ENCODE data around the gene CTXND1. TPM values are rescaled to one million over a fixed set of nuclear protein-coding genes. Genes with fewer than 3 reads are reported as not detected.

CTXND1 gene
- total RNA-seq, 2 experiments from 2014 or later = not detected

DNA sequence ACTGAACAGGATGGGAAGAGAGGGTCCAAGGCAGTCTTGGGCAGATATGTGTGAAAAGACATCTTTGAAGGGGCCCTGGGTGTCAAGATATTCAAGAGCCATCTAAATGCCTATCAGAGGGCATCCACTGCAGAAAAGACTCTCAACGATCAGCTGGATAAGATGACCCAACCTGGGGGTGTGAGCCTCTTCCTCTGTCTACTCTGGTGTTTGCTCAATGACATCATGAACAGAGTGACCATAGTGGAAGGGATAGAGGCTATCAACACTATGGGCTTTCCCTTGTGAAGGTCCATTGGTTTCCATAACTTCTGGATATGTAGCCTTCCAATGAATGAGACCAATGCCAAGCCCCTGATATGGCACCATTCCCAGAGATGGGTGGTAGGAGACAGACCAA, 57.1 kb downstream of the CTXND1 start:
- POLR2A ChIA-PET = no interaction called here
- H3K4me1 Mint-ChIP-seq = no peaks in the 10 kb centered on the region

DNA sequence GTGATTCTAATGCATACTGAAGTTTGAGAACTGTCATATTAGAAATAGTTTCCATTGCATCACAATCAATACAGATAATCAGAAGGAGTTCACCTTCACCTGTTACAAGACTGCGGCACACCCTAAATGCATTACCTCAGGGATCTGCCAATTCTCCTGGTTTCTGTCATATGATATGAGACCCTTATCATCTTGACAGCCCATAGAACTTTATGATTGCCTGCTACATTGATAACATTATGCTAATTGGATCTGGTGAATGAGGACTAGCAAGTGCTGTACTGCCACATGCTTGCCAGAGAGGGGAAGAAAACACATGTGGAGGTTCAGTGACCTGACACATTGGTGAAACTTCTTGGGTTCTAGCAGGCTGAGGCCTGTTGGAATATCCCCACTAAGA, 57.8 kb downstream of the CTXND1 start:
- H3K27me3 Mint-ChIP-seq = peaks cover 3% of the 10 kb centered on the region
- H3K4me3 Mint-ChIP-seq = no peak overlapping the region
- H3K27ac Mint-ChIP-seq = no peak overlapping the region
- CTCF ChIA-PET = no interaction called here
- no peaks in the 10 kb centered on the region for H3K9me3 Mint-ChIP-seq
- H3K4me1 Mint-ChIP-seq = no peaks in the 10 kb centered on the region
- no peaks in the 10 kb centered on the region for H3K36me3 Mint-ChIP-seq (ENCODE audit: low read depth)
- POLR2A ChIA-PET = no interaction called here
- no peak for DNase-seq

More for the DNA sequence above, 57.1 kb downstream of the CTXND1 start:
- no peak for DNase-seq
- H3K4me3 Mint-ChIP-seq = no peak overlapping the region
- no peaks in the 10 kb centered on the region for H3K9me3 Mint-ChIP-seq
- no peaks in the 10 kb centered on the region for H3K36me3 Mint-ChIP-seq (ENCODE audit: low read depth)
- H3K27me3 Mint-ChIP-seq = peaks cover 3% of the 10 kb centered on the region
- CTCF ChIA-PET = no interaction called here
- no peak overlapping the region for H3K27ac Mint-ChIP-seq

DNA sequence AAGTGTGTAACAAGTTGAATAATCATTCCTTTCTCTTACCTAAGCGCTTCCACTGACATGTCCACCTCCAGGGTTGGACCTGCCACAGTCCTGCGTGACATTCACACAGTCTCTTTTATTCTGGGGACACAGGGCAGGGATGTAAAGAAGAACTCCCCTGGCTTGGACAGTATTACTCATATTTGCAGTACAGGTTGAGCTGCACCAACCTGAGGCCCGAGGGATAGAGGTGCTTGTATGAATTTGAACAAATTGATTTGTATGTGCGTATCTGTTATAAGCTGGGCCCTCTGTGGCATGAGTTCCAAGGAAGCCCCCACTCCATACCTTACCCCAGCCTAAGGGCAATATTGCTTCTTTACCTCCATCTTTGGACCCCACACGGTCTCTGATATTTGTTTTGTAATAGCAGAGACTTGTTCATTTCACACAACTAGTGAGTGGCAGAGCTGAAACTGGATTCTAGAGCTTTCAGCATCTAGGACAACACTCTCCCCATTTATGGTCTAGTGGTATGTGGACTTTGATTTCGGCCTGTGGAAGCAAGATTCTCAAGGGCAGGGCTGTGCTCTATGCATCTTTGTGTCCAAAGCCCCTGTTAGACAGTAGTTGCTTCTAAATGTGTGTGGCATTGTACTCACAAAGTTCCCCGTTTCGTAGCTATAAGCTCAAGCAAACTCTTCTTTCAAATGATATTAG, 60.0 kb downstream of the CTXND1 start:
- no peaks in the 10 kb centered on the region for H3K4me1 Mint-ChIP-seq
- H3K27me3 Mint-ChIP-seq = no peaks in the 10 kb centered on the region
- ChIA-PET POLR2A (no interaction called here), CTCF (no interaction called here)
- no peak overlapping the region for H3K27ac Mint-ChIP-seq
- no peaks in the 10 kb centered on the region for H3K9me3 Mint-ChIP-seq
- DNase-seq = no peak
- H3K36me3 Mint-ChIP-seq (ENCODE audit: low read depth) = peaks cover 9% of the 10 kb centered on the region
- no peak overlapping the region for H3K4me3 Mint-ChIP-seq

DNA sequence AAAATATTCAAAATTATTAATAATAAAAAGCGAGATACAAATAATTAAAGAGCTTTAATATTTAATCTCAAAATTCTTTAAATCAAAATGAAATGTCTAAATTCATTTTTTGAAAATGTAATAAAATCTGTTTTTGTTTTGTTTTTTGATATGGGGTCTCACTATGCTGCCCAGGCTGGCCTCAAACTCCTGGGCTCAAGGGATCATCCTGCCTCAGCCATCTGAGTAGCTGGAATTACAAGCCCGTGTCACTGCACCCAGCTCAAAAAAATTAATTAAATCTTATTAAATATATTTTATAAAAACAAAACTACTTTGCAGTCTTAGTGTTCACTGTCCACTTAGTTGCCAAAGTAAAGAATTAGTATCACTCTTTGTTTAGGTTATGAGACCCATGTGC, 60.8 kb downstream of the CTXND1 start:
- Mint-ChIP-seq H3K27me3 (no peaks in the 10 kb centered on the region), H3K36me3 (ENCODE audit: low read depth) (peaks cover 16% of the 10 kb centered on the region), H3K4me3 (no peak overlapping the region), H3K4me1 (no peaks in the 10 kb centered on the region), H3K27ac (no peak overlapping the region), H3K9me3 (no peaks in the 10 kb centered on the region)
- ChIA-PET CTCF (no interaction called here), POLR2A (no interaction called here)
- no peak for DNase-seq

DNA sequence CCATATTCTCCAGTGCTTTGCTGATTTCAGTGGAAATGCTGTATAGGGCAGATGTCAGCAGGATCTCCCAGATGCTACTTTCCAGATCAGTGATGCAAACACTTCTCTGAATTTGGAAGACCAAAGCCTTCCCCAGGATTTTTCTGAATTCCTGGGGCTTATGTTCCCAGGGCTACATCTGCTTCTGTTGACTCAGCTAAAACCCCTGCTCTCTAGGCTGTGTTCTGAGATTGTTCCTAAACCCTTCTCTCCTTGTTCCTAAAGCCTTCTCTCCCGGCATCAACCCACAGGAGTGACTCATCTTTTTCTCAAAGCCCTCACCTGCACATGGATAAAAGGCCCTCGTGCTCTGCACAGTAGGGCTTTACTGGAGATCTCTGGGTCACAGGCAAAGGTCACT, 63.8 kb downstream of the CTXND1 start:
- Mint-ChIP-seq H3K9me3 (no peaks in the 10 kb centered on the region), H3K27me3 (no peaks in the 10 kb centered on the region), H3K4me1 (no peaks in the 10 kb centered on the region), H3K36me3 (ENCODE audit: low read depth) (peaks cover 33% of the 10 kb centered on the region), H3K4me3 (no peak overlapping the region), H3K27ac (no peak overlapping the region)
- CTCF ChIA-PET = no interaction called here
- POLR2A ChIA-PET = no interaction called here
- DNase-seq = no peak

DNA sequence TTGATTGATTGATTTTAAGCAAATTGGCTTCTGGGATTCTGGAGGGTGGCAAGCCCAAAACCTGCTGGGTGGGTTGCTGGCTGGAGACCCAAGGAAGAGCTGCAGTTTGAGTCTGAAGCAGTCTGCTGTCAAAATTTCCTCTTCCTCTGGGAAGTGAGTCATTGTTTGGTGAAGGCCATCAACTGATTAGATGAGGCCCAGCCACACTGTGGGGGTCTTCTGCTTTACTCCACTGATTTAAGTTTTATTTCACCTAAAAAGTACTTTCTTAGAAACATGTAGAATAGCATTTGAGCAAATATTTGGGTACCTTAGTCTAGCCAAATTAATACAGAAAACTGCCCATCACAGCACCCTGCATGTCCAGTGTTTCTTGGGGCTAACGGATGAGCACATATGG, 65.4 kb downstream of the CTXND1 start:
- no peaks in the 10 kb centered on the region for H3K9me3 Mint-ChIP-seq
- no peak overlapping the region for H3K27ac Mint-ChIP-seq
- H3K4me1 Mint-ChIP-seq = no peaks in the 10 kb centered on the region
- H3K36me3 Mint-ChIP-seq (ENCODE audit: low read depth) = peaks cover 38% of the 10 kb centered on the region
- H3K27me3 Mint-ChIP-seq = no peaks in the 10 kb centered on the region
- H3K4me3 Mint-ChIP-seq = no peak overlapping the region
- POLR2A ChIA-PET = no interaction called here
- CTCF ChIA-PET = no interaction called here
- DNase-seq = no peak

DNA sequence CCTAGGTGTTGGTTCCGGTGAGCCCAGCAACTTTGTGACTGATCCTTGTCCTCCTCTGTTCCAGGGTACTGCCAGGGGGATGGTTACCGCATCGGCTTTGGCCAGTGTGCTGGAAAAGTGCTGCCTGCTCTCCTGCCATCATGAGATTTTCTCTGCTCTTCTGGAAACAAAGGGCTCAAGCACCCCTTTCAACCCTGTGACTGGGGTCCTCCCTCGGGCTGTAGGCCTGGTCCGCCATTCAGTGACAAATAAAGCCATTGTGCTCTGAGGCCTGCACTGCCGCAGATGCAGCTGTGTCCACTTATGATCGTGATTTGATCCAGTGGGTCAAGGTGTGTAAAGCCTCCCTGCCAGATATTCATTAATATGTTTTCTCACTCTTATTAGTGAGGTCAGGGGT, 65.9 kb downstream of the CTXND1 start:
- CTCF ChIA-PET = no interaction called here
- no peaks in the 10 kb centered on the region for H3K9me3 Mint-ChIP-seq
- no peaks in the 10 kb centered on the region for H3K4me1 Mint-ChIP-seq
- H3K36me3 Mint-ChIP-seq (ENCODE audit: low read depth) = peaks cover 38% of the 10 kb centered on the region
- H3K27me3 Mint-ChIP-seq = no peaks in the 10 kb centered on the region
- POLR2A ChIA-PET = no interaction called here
- no peak for DNase-seq
- no peak overlapping the region for H3K27ac Mint-ChIP-seq
- no peak overlapping the region for H3K4me3 Mint-ChIP-seq

DNA sequence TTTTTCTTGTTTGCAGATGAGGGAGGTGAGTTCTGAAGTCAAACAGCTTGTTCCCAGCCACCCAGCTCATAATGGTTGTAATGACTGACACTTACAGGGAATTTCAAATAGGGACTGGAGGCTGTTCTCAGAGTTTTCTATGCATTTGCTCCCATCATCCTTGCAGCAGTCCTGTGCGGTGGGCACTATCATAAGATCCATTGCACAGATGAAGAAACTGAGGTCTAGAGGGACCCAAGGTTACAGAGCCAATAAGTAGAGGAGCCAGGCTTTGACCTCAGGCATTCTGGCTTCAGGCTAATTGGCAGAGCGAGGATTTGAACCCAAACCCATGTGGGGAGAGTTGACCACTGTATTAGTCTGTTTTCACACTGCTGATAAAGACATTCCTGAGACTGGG, 66.9 kb downstream of the CTXND1 start:
- Mint-ChIP-seq H3K27me3 (no peaks in the 10 kb centered on the region), H3K27ac (no peak overlapping the region), H3K36me3 (ENCODE audit: low read depth) (peaks cover 38% of the 10 kb centered on the region), H3K9me3 (no peaks in the 10 kb centered on the region), H3K4me1 (no peaks in the 10 kb centered on the region), H3K4me3 (no peak overlapping the region)
- ChIA-PET POLR2A (no interaction called here), CTCF (no interaction called here)
- no peak for DNase-seq

DNA sequence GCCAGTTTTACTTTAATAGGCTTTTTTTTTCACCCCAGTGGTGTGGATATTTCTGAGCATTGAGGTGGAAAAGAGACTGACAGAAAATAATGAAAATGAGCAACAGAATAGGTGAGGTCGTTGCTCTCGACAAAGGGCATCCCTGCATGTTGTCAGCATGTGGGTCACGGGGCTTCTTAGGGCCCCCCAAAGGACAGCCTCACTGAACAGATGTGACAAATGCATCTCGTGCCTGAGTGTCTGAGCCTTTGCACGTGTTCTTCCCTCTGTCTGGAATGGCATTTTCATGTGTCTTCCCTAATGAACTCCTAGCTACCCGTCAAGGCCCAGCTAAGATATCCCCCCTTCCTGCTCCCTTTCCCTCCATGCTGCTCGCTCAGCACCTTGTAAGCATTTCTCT, 67.5 kb downstream of the CTXND1 start:
- ChIA-PET CTCF (no interaction called here), POLR2A (no interaction called here)
- Mint-ChIP-seq H3K4me1 (no peaks in the 10 kb centered on the region), H3K9me3 (no peaks in the 10 kb centered on the region), H3K27ac (no peak overlapping the region), H3K27me3 (no peaks in the 10 kb centered on the region), H3K36me3 (ENCODE audit: low read depth) (peaks cover 38% of the 10 kb centered on the region), H3K4me3 (no peak overlapping the region)
- DNase-seq = no peak

DNA sequence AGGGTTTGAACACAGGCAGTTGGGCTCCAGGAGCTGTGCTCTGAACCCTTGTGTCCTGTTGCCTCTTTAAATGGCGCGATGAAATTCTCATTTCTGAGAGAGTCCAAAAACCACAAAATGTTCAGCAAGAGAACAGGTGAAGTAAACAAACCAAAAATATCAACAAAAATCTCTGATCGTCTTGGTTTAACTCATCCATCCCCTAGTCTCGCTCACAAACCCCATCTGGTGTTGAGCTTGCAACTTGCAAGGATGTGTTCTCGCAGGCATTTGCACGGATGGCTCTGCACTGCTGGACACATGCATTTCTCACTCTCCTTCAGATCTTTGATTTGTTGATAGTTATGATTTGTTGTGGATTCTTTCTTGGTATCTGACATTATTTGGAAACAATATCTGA, 68.1 kb downstream of the CTXND1 start:
- no peaks in the 10 kb centered on the region for H3K9me3 Mint-ChIP-seq
- no peak overlapping the region for H3K27ac Mint-ChIP-seq
- H3K27me3 Mint-ChIP-seq = no peaks in the 10 kb centered on the region
- no peaks in the 10 kb centered on the region for H3K4me1 Mint-ChIP-seq
- no peak for DNase-seq
- ChIA-PET CTCF (no interaction called here), POLR2A (no interaction called here)
- peaks cover 37% of the 10 kb centered on the region for H3K36me3 Mint-ChIP-seq (ENCODE audit: low read depth)
- no peak overlapping the region for H3K4me3 Mint-ChIP-seq

DNA sequence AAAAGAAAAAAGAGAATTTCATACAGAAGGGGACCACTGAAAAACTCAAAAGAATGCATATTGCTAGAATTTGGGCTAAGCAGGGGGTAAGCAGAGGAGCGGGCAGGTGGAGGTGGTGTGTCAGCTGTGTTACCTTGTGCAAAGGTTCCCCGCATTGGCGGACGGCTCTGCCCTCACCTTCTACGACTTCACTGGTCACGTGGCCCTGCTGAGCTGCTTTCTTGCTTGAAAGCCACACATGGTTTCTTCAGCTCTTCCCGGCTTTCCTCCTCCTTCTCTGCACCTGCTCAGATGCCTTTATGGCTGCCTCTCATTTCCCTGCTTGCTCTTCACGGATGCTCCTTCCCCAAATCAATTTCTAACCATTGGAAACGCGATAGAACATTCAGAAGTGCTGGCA, 68.7 kb downstream of the CTXND1 start:
- H3K9me3 Mint-ChIP-seq = no peaks in the 10 kb centered on the region
- no peaks in the 10 kb centered on the region for H3K4me1 Mint-ChIP-seq
- DNase-seq = no peak
- H3K4me3 Mint-ChIP-seq = no peak overlapping the region
- H3K27ac Mint-ChIP-seq = no peak overlapping the region
- peaks cover 36% of the 10 kb centered on the region for H3K36me3 Mint-ChIP-seq (ENCODE audit: low read depth)
- POLR2A ChIA-PET = no interaction called here
- CTCF ChIA-PET = no interaction called here
- H3K27me3 Mint-ChIP-seq = no peaks in the 10 kb centered on the region

DNA sequence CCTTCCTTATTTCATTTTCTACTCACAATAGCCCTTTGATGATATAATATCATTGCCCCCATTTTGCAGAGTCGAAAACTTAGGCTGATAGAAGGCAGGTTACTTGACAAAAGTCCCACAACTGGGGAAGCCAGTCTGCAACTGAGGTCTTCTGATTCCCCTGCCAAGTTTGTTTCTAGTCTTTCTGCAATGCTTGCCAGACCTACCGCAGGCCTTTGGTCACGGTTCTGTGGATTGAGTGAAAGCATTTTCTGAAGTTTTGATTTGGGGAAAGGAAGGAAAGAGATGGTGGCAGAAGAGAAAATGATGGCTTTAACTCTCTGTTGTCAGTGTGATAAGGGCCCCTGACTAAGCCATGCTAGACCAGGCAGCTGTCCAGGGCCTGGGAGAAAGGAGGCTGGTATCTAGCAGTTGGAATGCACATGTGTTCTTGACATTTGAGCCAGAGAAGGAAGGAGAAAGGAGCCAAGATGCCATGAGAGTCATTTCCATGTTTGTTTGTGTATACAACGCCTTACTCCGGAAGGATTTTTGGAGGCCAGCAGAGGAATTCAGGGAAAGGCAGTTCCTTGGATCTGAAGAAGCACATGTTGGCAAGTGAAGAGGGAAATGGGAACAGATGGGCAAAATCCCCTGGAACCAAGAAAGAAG, 69.3 kb downstream of the CTXND1 start:
- no peak overlapping the region for H3K4me3 Mint-ChIP-seq
- CTCF ChIA-PET = no interaction called here

DNA sequence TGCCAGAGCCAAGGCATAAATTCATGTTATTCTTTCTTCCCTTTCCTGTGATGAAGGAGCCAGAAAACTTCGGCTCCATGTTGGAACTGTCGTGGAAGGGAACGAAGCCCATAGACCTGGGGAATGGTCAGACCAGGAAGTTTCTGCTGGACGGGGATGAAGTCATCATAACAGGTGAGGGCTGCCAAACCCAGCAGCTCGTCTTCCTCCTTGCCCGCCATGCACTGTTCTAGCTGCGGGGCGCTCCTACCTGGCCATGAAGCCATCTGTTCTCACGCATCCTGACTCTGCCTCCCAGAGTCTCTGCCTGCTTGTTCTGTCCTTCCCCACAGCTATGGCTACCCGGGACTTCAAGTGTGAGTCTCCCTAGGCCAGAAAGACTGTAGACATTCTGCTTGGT, 71.0 kb downstream of the CTXND1 start:
- no peak overlapping the region for H3K4me3 Mint-ChIP-seq
- peaks cover 20% of the 10 kb centered on the region for H3K36me3 Mint-ChIP-seq (ENCODE audit: low read depth)
- no peak for DNase-seq
- H3K27me3 Mint-ChIP-seq = no peaks in the 10 kb centered on the region
- CTCF ChIA-PET = interaction anchor here (0.6 kb wide), 1 partner anchor 210 kb away, joined by 3 read pairs; the partner anchor contains the start of gene BCL2A1
- no peak overlapping the region for H3K27ac Mint-ChIP-seq
- no peaks in the 10 kb centered on the region for H3K9me3 Mint-ChIP-seq
- POLR2A ChIA-PET = no interaction called here
- no peaks in the 10 kb centered on the region for H3K4me1 Mint-ChIP-seq

More for the DNA sequence above, 69.3 kb downstream of the CTXND1 start:
- POLR2A ChIA-PET = no interaction called here
- Mint-ChIP-seq H3K27ac (no peak overlapping the region), H3K36me3 (ENCODE audit: low read depth) (peaks cover 36% of the 10 kb centered on the region), H3K27me3 (no peaks in the 10 kb centered on the region), H3K4me1 (no peaks in the 10 kb centered on the region), H3K9me3 (no peaks in the 10 kb centered on the region)
- DNase-seq = no peak

DNA sequence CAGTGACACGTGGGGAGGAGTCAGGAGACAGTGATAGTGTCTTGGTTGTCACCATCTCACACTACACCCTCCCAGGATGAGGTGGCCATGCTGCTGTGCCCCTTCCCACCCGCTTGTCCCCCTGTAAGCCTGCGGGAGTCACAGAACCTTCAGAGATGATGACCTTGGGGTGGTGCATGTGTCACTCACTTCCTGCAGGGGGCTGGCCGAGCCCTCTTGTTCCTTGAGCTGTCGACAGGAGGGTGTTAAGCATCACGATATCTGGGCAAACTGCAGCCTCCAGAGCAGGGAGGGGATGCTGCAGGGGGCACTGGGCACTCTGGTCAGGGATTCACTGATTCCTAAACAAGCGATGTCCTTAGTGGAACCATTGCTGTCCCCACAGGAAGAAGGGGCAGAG, 71.5 kb downstream of the CTXND1 start:
- H3K4me1 Mint-ChIP-seq = no peaks in the 10 kb centered on the region
- H3K9me3 Mint-ChIP-seq = no peaks in the 10 kb centered on the region
- no peak overlapping the region for H3K27ac Mint-ChIP-seq
- no peaks in the 10 kb centered on the region for H3K27me3 Mint-ChIP-seq
- POLR2A ChIA-PET = no interaction called here
- CTCF ChIA-PET = interaction anchor here (0.6 kb wide), 1 partner anchor 209 kb away, joined by 3 read pairs; the partner anchor contains the start of gene BCL2A1
- H3K4me3 Mint-ChIP-seq = no peak overlapping the region
- DNase-seq = no peak
- H3K36me3 Mint-ChIP-seq (ENCODE audit: low read depth) = peaks cover 20% of the 10 kb centered on the region
